Sigmoid colon (tissue), 7 donors: ENCODE data around the gene MTF2. TPM values are rescaled to one million over a fixed set of nuclear protein-coding genes. Genes with fewer than 3 reads are reported as not detected.

Experiments used
- DNase-seq: peaks from one replicate; pipeline ENCODE4 v3.0.0-alpha.2; 2019
- H3K27ac ChIP-seq, 4 donors: fragments of 200-600 bp; sonication (generic); one replicate each; pipeline ENCODE4 v1.5.1; 2016 to 2019; ENCODE audit warnings: mild to moderate bottlenecking in 1 of 4
- H3K27me3 ChIP-seq, 3 donors: fragments of 200-600 bp; sonication (generic); one replicate each; pipeline ENCODE4 v1.5.1; 2019; ENCODE audit warnings: mild to moderate bottlenecking in 1 of 3
- H3K36me3 ChIP-seq, 4 donors: fragments of 200-600 bp; sonication (generic); one replicate each; pipeline ENCODE4 v1.5.1; 2016 to 2019
- H3K4me1 ChIP-seq, 4 donors: fragments of 200-600 bp; sonication (generic); one replicate each; pipeline ENCODE4 v1.5.1; 2017 to 2019
- H3K4me3 ChIP-seq, 4 donors: fragments of 200-600 bp; sonication (generic); one replicate each; pipeline ENCODE4 v1.5.1; 2017 to 2019; ENCODE audit warnings: mild to moderate bottlenecking in 2 of 4, moderate library complexity in 1 of 4
- H3K9me3 ChIP-seq, 4 donors: fragments of 200-600 bp in 3 of 4; sonication (generic) in 3 of 4; one replicate each; pipeline versions ENCODE4 v1.5.1 to v1.6.1; 2013 to 2019
- EP300 ChIP-seq, 4 donors: sonication (generic); formaldehyde crosslinking; IDR thresholded peaks; one replicate each; pipeline ENCODE4 v1.6.1; 2017; ENCODE audit warnings: antibody characterized with exemption in 4 of 4
- POLR2A ChIP-seq, 2 donors: fragments of 450-650 bp; IDR thresholded peaks; one replicate each; pipeline ENCODE4 v1.6.1; 2016; ENCODE audit warnings: antibody characterized with exemption in 2 of 2, mild to moderate bottlenecking in 2 of 2, moderate library complexity in 2 of 2
- POLR2AphosphoS5 ChIP-seq, 4 donors: sonication (generic); formaldehyde crosslinking; IDR thresholded peaks; one replicate each; pipeline ENCODE4 v1.6.1; 2017; ENCODE audit warnings: antibody characterized with exemption in 4 of 4
- WGBS, 2 donors: extraction: QIAGEN DNeasy Blood & Tissue Kit; methylation state at CpG; one replicate each; pipeline ENCODE4 v1.1.7; 2013; 5-methylcytosine and 5-hydroxymethylcytosine counted together
- intact Hi-C: fragments of 100-400 bp; cut with DNase I; formaldehyde crosslinking; loops from one replicate; pipeline ENCODE4 v1.15.1; 2023
- polyA plus RNA-seq, 3 donors: library from polyadenylated mRNA; stranded (reverse); fragments of 200-250 nt; gene quantifications; one replicate each; pipeline ENCODE4 v1.2.3, GENCODE V29; 2013
- total RNA-seq, 4 donors: library from RNA; depleted of rRNA; stranded (reverse); fragments of >200 nt; gene quantifications; one replicate each; pipeline ENCODE4 v1.1.0, GENCODE V29; 2016
- TF ChIP-seq, protein P1 (sequence below), 4 experiments: fragments of 450-650 bp in 3 of 4; fragments of 200-600 bp in 1 of 4; IDR thresholded peaks; one replicate each; pipeline ENCODE4 v1.5.1; 2016 to 2019; ENCODE audit warnings: antibody characterized with exemption in 4 of 4, mild to moderate bottlenecking in 3 of 4, moderate library complexity in 2 of 4
- donor health status: healthy with polysubstance abuse.
- donor health status: Bipolar disorder and iron deficiency.
- donor health status: healthy.

The MTF2 gene
- total and polyA plus RNA-seq, 7 donors, result 7.2 to 17.8 (median 12.3) TPM

DNA sequence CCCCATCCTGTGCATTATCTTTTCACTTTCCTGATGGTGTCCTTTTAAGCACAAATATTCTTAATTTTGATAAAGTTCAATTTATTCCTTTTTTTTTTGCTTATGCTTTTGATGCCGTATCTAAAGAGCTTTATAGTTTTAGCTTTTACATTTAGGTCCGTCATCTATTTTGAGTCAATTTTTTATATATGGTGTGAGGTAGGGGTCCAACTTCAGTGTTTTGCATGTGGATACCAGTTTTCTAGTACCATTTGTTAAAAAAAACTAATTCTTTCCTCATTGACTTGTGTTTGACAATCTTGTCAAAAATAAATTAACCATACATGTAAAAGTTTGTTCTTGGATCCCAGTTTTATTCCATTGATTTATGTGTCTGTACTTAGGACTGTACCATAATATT lies 4.9 kb downstream of the MTF2 start:
- no peak overlapping the region for H3K27ac ChIP-seq
- TF ChIP-seq, protein P1, sequence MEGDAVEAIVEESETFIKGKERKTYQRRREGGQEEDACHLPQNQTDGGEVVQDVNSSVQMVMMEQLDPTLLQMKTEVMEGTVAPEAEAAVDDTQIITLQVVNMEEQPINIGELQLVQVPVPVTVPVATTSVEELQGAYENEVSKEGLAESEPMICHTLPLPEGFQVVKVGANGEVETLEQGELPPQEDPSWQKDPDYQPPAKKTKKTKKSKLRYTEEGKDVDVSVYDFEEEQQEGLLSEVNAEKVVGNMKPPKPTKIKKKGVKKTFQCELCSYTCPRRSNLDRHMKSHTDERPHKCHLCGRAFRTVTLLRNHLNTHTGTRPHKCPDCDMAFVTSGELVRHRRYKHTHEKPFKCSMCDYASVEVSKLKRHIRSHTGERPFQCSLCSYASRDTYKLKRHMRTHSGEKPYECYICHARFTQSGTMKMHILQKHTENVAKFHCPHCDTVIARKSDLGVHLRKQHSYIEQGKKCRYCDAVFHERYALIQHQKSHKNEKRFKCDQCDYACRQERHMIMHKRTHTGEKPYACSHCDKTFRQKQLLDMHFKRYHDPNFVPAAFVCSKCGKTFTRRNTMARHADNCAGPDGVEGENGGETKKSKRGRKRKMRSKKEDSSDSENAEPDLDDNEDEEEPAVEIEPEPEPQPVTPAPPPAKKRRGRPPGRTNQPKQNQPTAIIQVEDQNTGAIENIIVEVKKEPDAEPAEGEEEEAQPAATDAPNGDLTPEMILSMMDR (IDR thresholded peaks at IDR 0.05), result no peak
- no peak for TF ChIP-seq POLR2A (IDR thresholded peaks at IDR 0.05)
- no peak for TF ChIP-seq EP300 (IDR thresholded peaks at IDR 0.05)
- no peak for TF ChIP-seq POLR2AphosphoS5 (IDR thresholded peaks at IDR 0.05)
- H3K4me3 ChIP-seq, result no peak overlapping the region
- no peaks in the 10 kb centered on the region for H3K9me3 ChIP-seq
- peaks cover 0 to 5% (median 2%) of the 10 kb centered on the region in 4 donors for H3K36me3 ChIP-seq
- H3K27me3 ChIP-seq, result no peaks in the 10 kb centered on the region
- 97 to 99% methylated on average over 2 of the region's 2 CpGs for WGBS, 2 donors
- intact Hi-C loops, result loop anchor here (10.0 kb wide), 1 partner anchor 249 kb away; the partner anchor contains the start of gene RPL5
- DNase-seq, result no peak
- H3K4me1 ChIP-seq, result peaks cover 0 to 27% (median 23%) of the 10 kb centered on the region in 4 donors

DNA sequence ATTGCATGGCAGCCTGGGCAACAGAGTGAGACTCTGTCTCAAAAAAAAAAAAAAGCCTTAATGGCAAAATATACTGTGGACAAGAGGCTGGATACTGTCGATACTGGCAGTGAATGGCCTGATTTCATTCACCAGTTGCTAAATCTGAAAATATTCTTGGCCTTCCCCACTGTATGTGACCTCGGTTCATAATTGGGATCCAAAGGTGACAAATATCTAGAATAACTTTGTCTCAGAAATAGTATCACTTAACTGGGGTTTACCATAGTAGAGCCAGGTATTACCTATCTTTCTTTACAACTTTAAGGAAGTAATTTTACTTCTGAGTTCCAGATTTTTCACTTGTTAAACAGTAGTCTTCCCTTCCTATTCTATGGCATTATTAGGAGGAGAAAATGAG lies 8.4 kb downstream of the MTF2 start:
- Histone ChIP-seq H3K9me3 (no peaks in the 10 kb centered on the region), H3K36me3 (peaks cover 0 to 5% (median 2%) of the 10 kb centered on the region in 4 donors), H3K27me3 (no peaks in the 10 kb centered on the region), H3K4me3 (no peak overlapping the region), H3K4me1 (no peaks in the 10 kb centered on the region), H3K27ac (no peak overlapping the region)
- TF ChIP-seq, protein P1 (IDR thresholded peaks at IDR 0.05), result no peak
- TF ChIP-seq POLR2A (IDR thresholded peaks at IDR 0.05), result no peak
- TF ChIP-seq POLR2AphosphoS5 (IDR thresholded peaks at IDR 0.05), result no peak
- no peak for TF ChIP-seq EP300 (IDR thresholded peaks at IDR 0.05)
- DNase-seq, result no peak
- intact Hi-C loops, result loop anchor here (10.0 kb wide), 1 partner anchor 253 kb away; the partner anchor contains the start of gene RPL5
- 79 to 83% methylated on average over 2 of the region's 2 CpGs for WGBS, 2 donors

DNA sequence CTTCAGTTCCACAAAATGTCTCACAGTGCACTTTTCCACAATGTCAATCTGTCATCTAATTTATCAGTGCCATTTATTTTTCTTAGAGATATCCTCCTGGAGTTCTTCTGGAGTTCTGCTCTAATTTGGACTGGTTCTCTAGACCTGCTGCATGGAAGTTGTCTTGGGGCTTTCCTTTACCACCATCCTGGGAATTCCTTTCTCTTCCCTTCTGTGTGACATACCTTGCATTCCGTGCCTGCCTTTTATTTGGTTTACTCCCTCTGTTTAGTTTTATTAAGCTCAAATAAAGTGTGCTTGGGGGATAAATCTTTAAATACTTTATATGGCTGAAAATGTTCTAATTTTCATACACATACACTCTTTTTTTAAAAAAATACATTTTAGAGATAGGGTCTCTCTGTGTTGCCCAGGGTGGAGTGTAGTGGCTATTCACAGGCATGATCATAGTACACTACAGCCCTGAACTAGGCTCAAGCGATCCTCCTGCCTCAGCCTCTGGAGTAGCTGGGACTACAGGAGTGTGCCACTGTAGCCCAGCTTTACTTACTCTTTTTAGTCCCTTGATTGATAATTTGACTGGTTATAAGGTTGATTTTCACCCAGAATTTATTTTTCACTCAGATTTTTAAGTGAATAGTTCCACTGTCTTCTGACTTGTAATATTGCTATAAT lies 14.4 kb downstream of the MTF2 start:
- Histone ChIP-seq H3K27ac (no peak overlapping the region), H3K4me1 (peaks cover 0 to 19% (median 7%) of the 10 kb centered on the region in 4 donors), H3K27me3 (no peaks in the 10 kb centered on the region), H3K36me3 (no peaks in the 10 kb centered on the region), H3K9me3 (no peaks in the 10 kb centered on the region), H3K4me3 (no peak overlapping the region)
- intact Hi-C loops, result no loop called here
- TF ChIP-seq EP300 (IDR thresholded peaks at IDR 0.05), result no peak
- TF ChIP-seq, protein P1 (IDR thresholded peaks at IDR 0.05), result no peak
- TF ChIP-seq POLR2AphosphoS5 (IDR thresholded peaks at IDR 0.05), result no peak
- no peak for TF ChIP-seq POLR2A (IDR thresholded peaks at IDR 0.05)
- no peak for DNase-seq
- 86 to 93% methylated on average over 2 of the region's 2 CpGs for WGBS, 2 donors

DNA sequence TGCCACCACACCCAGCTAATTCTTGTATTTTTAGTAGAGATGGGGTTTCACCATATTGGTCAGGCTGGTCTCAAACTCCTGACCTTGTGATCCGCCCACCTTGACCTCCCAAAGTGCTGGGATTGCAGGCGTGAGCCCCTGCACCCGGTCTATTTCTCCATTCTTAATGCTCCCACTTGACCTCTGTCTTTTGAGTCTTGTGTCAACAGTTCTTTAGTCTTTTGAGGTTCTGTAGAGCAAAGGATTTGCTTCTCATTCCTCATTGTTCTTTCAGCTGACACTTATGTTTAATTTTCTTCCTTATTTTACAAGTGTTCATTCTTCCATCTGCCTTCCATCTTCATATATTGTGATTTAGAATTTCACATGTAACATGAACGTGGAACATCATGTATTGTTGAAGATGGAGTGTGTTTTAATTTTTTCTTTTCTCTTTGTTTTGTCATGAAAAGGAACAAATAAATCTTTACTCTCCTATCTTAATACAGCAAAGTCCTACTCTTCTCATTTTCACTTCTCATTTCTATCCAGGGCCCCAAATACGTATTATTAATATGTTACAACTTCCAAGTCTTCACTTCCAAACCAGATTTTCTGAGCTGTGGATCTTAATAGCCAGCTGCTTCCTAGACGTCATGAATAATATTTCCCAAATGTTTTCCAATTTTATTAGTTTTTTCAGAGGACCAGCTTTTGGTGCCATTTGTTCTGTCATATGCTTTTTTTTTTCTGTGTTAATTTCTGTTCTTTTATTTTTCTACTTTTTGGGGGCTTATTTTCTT lies 16.9 kb downstream of the MTF2 start:
- H3K27ac ChIP-seq, result no peak overlapping the region
- DNase-seq, result no peak
- H3K36me3 ChIP-seq, result no peaks in the 10 kb centered on the region
- no peaks in the 10 kb centered on the region for H3K9me3 ChIP-seq
- no peak overlapping the region for H3K4me3 ChIP-seq
- intact Hi-C loops, result no loop called here
- no peaks in the 10 kb centered on the region for H3K27me3 ChIP-seq
- 78 to 88% methylated on average over 6 of the region's 6 CpGs for WGBS, 2 donors
- TF ChIP-seq POLR2AphosphoS5 (IDR thresholded peaks at IDR 0.05), result no peak
- TF ChIP-seq EP300 (IDR thresholded peaks at IDR 0.05), result no peak
- TF ChIP-seq, protein P1 (IDR thresholded peaks at IDR 0.05), result no peak
- no peak for TF ChIP-seq POLR2A (IDR thresholded peaks at IDR 0.05)
- H3K4me1 ChIP-seq, result peaks cover 0 to 19% (median 7%) of the 10 kb centered on the region in 4 donors
